Upper lobe of left lung (tissue), 4 donors: Measurements from ENCODE around the gene MSS51.

ENCODE experiments used
- CTCF ChIP-seq, 6 experiments: fragments of 450-650 bp in 4 of 6; fragments of 200-600 bp in 2 of 6; sonication (generic) in 2 of 6; IDR thresholded peaks; one replicate each; pipeline ENCODE4 v1.5.1; 2016 to 2019; ENCODE audit warnings: antibody characterized with exemption in 6 of 6
- EP300 ChIP-seq, 4 donors: sonication (generic); formaldehyde crosslinking; IDR thresholded peaks; one replicate each; pipeline ENCODE4 v1.5.1; 2017; ENCODE audit warnings: antibody characterized with exemption in 4 of 4, control low read depth in 2 of 4
- POLR2A ChIP-seq, 4 donors: fragments of 450-650 bp; IDR thresholded peaks; one replicate each; pipeline ENCODE4 v1.5.1; 2016 to 2017; ENCODE audit warnings: antibody characterized with exemption in 4 of 4, mild to moderate bottlenecking in 2 of 4
- POLR2AphosphoS5 ChIP-seq, 2 donors: sonication (generic); formaldehyde crosslinking; IDR thresholded peaks; one replicate each; pipeline ENCODE4 v1.5.1; 2017; ENCODE audit warnings: antibody characterized with exemption in 2 of 2

GRCh38 chr10:73433538-73433867 lies at the start of gene MSS51:
- TF ChIP-seq POLR2A (IDR thresholded peaks at IDR 0.05), result no peak
- TF ChIP-seq CTCF (IDR thresholded peaks at IDR 0.05), result no peak
- no peak for TF ChIP-seq POLR2AphosphoS5 (IDR thresholded peaks at IDR 0.05)
- TF ChIP-seq EP300 (IDR thresholded peaks at IDR 0.05), result no peak
